T-cell (primary cell): ENCODE measurements around the gene WNT7A. TPM values are rescaled to one million over a fixed set of nuclear protein-coding genes. Genes with fewer than 3 reads are reported as not detected.
A peak's percentile ranks its signal among the peaks of the same experiment; 100 is the strongest.

Source experiments
- ATAC-seq, 4 experiments: fragments of 200-7000 bp in 3 of 4; fragments of 150-1000 bp in 1 of 4; cut with Tn5 transposase; replicated peaks in 1 of 4; 1 replicate in 3 of 4; 2 replicates in 1 of 4; pipeline ENCODE4 v1.10.0; 2021; ENCODE audit warnings: moderate library complexity in 3 of 4, mild to moderate bottlenecking in 2 of 4, moderate number of reproducible peaks in 1 of 4
- CTCF ChIA-PET, 2 donors: fragments of 300-600 bp; sonication (Branson Sonifier 250); formaldehyde crosslinking; loops; one replicate each; lab custom pipeline; 2022; ENCODE audit warnings: antibody characterized with exemption in 2 of 2; lab: Charles Lee
- POLR2A ChIA-PET, 2 donors: fragments of 300-600 bp; sonication (Branson Sonifier 250); formaldehyde crosslinking; loops; one replicate each; lab custom pipeline; 2022; ENCODE audit warnings: antibody characterized with exemption in 2 of 2; lab: Charles Lee
- DNase-seq, 35 experiments: peaks; one replicate each; pipeline versions ENCODE4 v3.0.0 to v3.0.0-alpha.2; 2013 to 2023
- H3K27ac ChIP-seq: one replicate; pipeline ENCODE4 v1.5.1; 2013; ENCODE audit warnings: low read length
- H3K27me3 ChIP-seq, 2 experiments: replicated peaks in 1 of 2; 1 replicate in 1 of 2; 2 replicates in 1 of 2; pipeline versions ENCODE4 v1.6.1 to v1.7.0; 2013; ENCODE audit warnings: low read length in 1 of 2, mixed read lengths in 1 of 2; ENCODE audit not compliant: control insufficient read depth in 2 of 2, insufficient read depth in 2 of 2; ENCODE audit errors: extremely low read depth in 1 of 2
- H3K36me3 ChIP-seq, 2 donors: 1 replicate in 1 of 2; 2 replicates in 1 of 2; pipeline versions ENCODE4 v1.6.1 to v1.7.0; 2013; ENCODE audit warnings: low read length in 1 of 2; ENCODE audit not compliant: control insufficient read depth in 2 of 2, insufficient read depth in 1 of 2; ENCODE audit errors: extremely low read depth in 1 of 2
- H3K4me1 ChIP-seq, 2 experiments: 1 replicate in 1 of 2; 2 replicates in 1 of 2; pipeline versions ENCODE4 v1.6.1 to v1.7.0; 2013; ENCODE audit warnings: low read length in 2 of 2, mixed read lengths in 1 of 2; ENCODE audit not compliant: insufficient read depth in 2 of 2, control insufficient read depth in 1 of 2; ENCODE audit errors: extremely low read depth in 1 of 2
- H3K4me3 ChIP-seq, 2 donors: 1 replicate in 1 of 2; 2 replicates in 1 of 2; pipeline versions ENCODE4 v1.5.1 to v1.7.0; 2013; ENCODE audit warnings: mild to moderate bottlenecking in 2 of 2, low read length in 1 of 2, moderate library complexity in 1 of 2; ENCODE audit not compliant: control insufficient read depth in 1 of 2; ENCODE audit errors: extremely low read depth in 1 of 2
- H3K9me3 ChIP-seq: 2 replicates; pipeline ENCODE4 v1.7.0; 2013
- H3K27ac Mint-ChIP-seq, 2 donors: one replicate each; pipeline ENCODE4 v1.8.0; 2020 to 2021; ENCODE audit warnings: mild to moderate bottlenecking in 2 of 2, mixed read lengths in 2 of 2
- H3K27me3 Mint-ChIP-seq, 2 donors: one replicate each; pipeline ENCODE4 v1.8.0; 2021 to 2022; ENCODE audit warnings: mixed read lengths in 2 of 2
- H3K36me3 Mint-ChIP-seq: one replicate; pipeline ENCODE4 v1.8.0; 2021; ENCODE audit warnings: mixed read lengths
- H3K4me1 Mint-ChIP-seq, 3 donors: one replicate each; pipeline ENCODE4 v1.8.0; 2020 to 2022; ENCODE audit warnings: mixed read lengths in 3 of 3, mild to moderate bottlenecking in 1 of 3
- H3K4me3 Mint-ChIP-seq, 3 donors: one replicate each; pipeline ENCODE4 v1.8.0; 2020 to 2022; ENCODE audit warnings: mild to moderate bottlenecking in 3 of 3, mixed read lengths in 3 of 3, moderate library complexity in 3 of 3
- H3K9me3 Mint-ChIP-seq, 3 donors: one replicate each; pipeline ENCODE4 v1.8.0; 2020 to 2022; ENCODE audit warnings: mixed read lengths in 3 of 3
- WGBS: methylation state at CpG from one replicate; pipeline ENCODE4 v1.1.5; 2013; ENCODE audit warnings: missing lambda C conversion rate; ENCODE audit not compliant: insufficient coverage; 5-methylcytosine and 5-hydroxymethylcytosine counted together
- total RNA-seq, 35 experiments: library from RNA in 6 of 35; stranded (reverse) in 6 of 35; fragments of 120-200 nt in 1 of 35; gene quantifications; one replicate each; pipeline versions ENCODE4 v1.2.1 to v1.2.4 and lab custom pipeline; 2013 to 2026

The WNT7A gene
- total RNA-seq, 5 donors from 2014 or later (not counting 1 experiment from before 2014, with no cell fraction given): 8.2 to 15.4 (median 11.7) TPM

DNA sequence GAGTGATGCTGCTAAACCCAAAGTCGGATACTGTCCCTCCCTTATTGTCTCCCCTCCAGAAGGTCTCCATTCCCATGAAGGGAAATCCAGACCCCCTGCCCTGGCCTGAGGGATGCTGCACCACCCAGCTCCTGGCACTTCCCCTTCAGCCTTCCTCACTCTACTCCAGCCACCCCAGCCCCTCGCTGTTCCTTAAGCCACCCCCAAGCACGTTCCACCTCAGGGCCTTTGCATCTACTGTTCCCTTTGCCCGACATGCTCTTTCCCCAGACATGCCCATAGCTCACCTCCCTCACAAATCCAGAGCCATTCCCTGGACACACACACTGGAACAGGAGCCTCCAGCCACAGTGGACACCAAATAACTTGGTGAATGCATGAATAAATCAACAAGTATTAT is 8.1 kb downstream of the WNT7A start:
- WGBS: 74% methylated on average over 4 of the region's 4 CpGs
- peaks cover 10 to 28% of the 10 kb centered on the region in 2 experiments for H3K4me1 ChIP-seq
- peaks cover 6 to 7% of the 10 kb centered on the region in 2 experiments for H3K27me3 ChIP-seq
- no peak overlapping the region for H3K4me3 ChIP-seq
- peaks cover 28 to 51% (median 49%) of the 10 kb centered on the region in 3 donors for H3K4me1 Mint-ChIP-seq
- H3K9me3 Mint-ChIP-seq: peaks cover 0 to 8% (median 0%) of the 10 kb centered on the region in 3 donors
- ChIA-PET CTCF (interaction anchor here in 1 of 2 donors (1.5 kb wide), 1 partner anchor 214 kb away, joined by 3 read pairs; no protein-coding TSS in a partner anchor), POLR2A (no interaction called here)
- ATAC-seq: no peak
- H3K27me3 Mint-ChIP-seq: peaks cover 0 to 5% of the 10 kb centered on the region in 2 donors
- H3K27ac Mint-ChIP-seq: peak overlapping the region; percentile 67 to 76
- peaks cover 31% of the 10 kb centered on the region for H3K36me3 Mint-ChIP-seq
- H3K36me3 ChIP-seq: peaks cover 0 to 4% of the 10 kb centered on the region in 2 donors
- H3K27ac ChIP-seq: no peak overlapping the region
- H3K9me3 ChIP-seq: no peaks in the 10 kb centered on the region
- DNase-seq: no peak
- no peak overlapping the region for H3K4me3 Mint-ChIP-seq

DNA sequence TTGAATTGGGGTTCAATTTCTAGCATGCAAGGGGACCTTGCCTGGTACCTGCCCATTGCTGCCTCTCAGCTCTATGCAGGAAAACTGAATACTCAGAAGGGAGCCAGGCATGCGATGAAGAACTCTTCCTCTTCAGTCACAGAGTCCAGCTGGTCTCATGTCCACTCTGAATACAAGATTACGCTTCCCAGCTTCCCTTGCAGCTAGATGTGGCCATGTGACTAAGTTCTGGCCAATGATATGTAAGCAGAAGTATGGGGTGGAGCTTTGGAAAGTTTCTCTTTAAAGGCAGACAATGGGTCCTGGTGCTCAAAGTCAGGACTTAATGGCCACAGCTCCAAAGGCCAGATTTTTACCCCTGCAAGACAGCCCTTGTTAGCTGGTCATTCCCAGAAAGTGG is 9.0 kb downstream of the WNT7A start:
- Mint-ChIP-seq H3K4me1 (peaks cover 37 to 56% (median 53%) of the 10 kb centered on the region in 3 donors), H3K4me3 (no peak overlapping the region), H3K27me3 (peaks cover 0 to 1% of the 10 kb centered on the region in 2 donors), H3K27ac (peak overlapping the region in 1 of 2 donors; percentile 91), H3K9me3 (peaks cover 0 to 8% (median 0%) of the 10 kb centered on the region in 3 donors), H3K36me3 (peaks cover 31% of the 10 kb centered on the region)
- no peak overlapping the region for H3K4me3 ChIP-seq
- peaks cover 16 to 37% of the 10 kb centered on the region in 2 experiments for H3K4me1 ChIP-seq
- DNase-seq (no peak), ATAC-seq (no peak)
- WGBS: 93% methylated on average over 2 of the region's 2 CpGs
- no peaks in the 10 kb centered on the region for H3K27me3 ChIP-seq
- POLR2A ChIA-PET: no interaction called here
- CTCF ChIA-PET: interaction anchor here in 1 of 2 donors (1.5 kb wide), 1 partner anchor 213 kb away, joined by 3 read pairs; no protein-coding TSS in a partner anchor
- H3K9me3 ChIP-seq: no peaks in the 10 kb centered on the region
- no peak overlapping the region for H3K27ac ChIP-seq
- H3K36me3 ChIP-seq: peaks cover 0 to 4% of the 10 kb centered on the region in 2 donors

DNA sequence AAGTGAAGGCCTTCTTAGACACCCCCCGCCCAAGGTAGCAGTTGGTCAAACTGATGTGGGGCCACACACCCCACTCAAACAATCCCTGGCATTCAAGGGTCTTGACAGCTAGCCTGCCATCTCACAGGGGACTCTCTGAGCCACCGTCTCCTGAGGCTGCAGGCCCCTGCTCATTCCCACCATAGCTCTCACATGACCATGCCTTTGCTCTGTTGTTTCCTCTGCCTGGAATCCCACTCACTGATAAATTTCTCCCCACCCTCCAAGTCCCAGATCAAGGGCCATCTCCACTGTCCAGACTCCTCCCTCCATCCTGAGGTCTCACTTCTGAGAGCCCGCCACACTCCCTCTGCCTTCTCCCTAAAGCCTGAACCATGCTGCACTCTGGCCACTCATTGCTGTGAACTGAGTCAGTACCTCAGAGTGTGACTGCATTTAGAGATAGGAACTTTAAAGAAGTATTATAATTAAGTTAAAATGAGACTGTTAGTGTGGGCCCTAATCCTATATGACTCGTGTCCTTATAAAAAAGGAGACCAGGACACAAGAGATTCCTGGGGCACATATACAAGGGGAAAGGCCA is 10.0 kb downstream of the WNT7A start:
- ATAC-seq: no peak
- peak overlapping the region in 1 of 3 donors; percentile 70 for H3K4me3 Mint-ChIP-seq

DNA sequence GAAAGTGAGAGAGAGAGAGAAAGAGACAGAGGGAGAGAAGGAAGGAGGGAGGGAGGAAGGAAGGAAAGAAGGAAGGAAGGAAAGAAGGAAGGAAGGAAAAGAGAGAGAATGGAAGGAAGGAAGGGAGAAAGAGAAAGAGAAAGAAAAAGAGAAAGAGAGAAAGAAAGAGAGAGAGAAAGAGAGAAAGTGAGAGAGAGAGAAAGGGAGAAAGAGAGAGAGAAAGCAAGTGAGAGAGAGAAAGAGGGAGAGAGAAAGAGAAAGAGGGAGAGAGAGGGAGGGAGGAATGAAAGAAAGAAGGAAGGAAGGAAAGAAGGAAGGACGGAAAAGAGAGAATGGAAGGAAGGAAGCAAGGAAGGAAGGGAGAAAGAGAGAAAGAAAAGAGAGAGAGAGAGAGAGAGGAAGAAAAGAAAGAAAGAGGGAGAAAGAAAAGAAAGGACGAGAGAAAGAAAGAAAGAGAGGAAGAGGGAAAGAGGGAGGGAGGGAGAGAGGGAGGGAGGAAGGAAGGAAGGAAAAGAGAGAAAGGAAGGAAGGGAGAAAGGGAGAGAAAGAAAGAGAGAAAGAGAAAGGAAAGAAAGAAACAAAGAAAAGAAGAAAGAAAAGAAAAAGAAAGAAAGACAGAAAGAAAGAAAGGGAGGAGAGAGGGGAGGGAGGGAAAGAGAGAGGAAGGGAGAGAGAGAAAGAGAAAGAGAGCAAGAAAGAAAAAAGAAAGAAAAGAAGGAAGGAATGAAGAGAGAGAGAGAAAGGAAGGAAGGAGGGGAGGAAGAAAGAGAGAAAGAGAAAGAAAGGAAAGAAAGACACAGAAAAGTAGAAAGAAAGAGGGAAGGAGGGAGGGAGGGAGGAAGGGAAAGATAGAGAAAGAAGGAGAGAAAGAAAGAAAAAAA is 10.8 kb downstream of the WNT7A start:
- Histone ChIP-seq H3K4me1 (peaks cover 23 to 53% of the 10 kb centered on the region in 2 experiments), H3K27me3 (no peaks in the 10 kb centered on the region), H3K27ac (peak overlapping the region; percentile 32), H3K4me3 (no peak overlapping the region), H3K36me3 (peaks cover 0 to 4% of the 10 kb centered on the region in 2 donors), H3K9me3 (no peaks in the 10 kb centered on the region)
- peaks cover 54 to 70% (median 63%) of the 10 kb centered on the region in 3 donors for H3K4me1 Mint-ChIP-seq
- H3K27ac Mint-ChIP-seq: peak overlapping the region; percentile 89 to 91
- peaks cover 0 to 8% (median 0%) of the 10 kb centered on the region in 3 donors for H3K9me3 Mint-ChIP-seq
- WGBS: 62% methylated on average over 2 of the region's 2 CpGs
- ChIA-PET CTCF (no interaction called here), POLR2A (no interaction called here)
- peaks cover 23% of the 10 kb centered on the region for H3K36me3 Mint-ChIP-seq
- ATAC-seq (no peak), DNase-seq (no peak)
- peak overlapping the region in 1 of 3 donors; percentile 70 for H3K4me3 Mint-ChIP-seq
- peaks cover 0 to 1% of the 10 kb centered on the region in 2 donors for H3K27me3 Mint-ChIP-seq

More for the DNA sequence above, 10.0 kb downstream of the WNT7A start:
- Mint-ChIP-seq H3K27ac (peak overlapping the region; percentile 89 to 91), H3K27me3 (peaks cover 0 to 1% of the 10 kb centered on the region in 2 donors), H3K9me3 (peaks cover 0 to 8% (median 0%) of the 10 kb centered on the region in 3 donors), H3K4me1 (peaks cover 47 to 63% (median 58%) of the 10 kb centered on the region in 3 donors), H3K36me3 (peaks cover 28% of the 10 kb centered on the region)
- Histone ChIP-seq H3K27me3 (no peaks in the 10 kb centered on the region), H3K27ac (no peak overlapping the region), H3K4me3 (no peak overlapping the region), H3K9me3 (no peaks in the 10 kb centered on the region), H3K4me1 (peaks cover 21 to 47% of the 10 kb centered on the region in 2 experiments), H3K36me3 (peaks cover 0 to 4% of the 10 kb centered on the region in 2 donors)
- CTCF ChIA-PET: no interaction called here
- POLR2A ChIA-PET: interaction anchor here in 1 of 2 donors (0.5 kb wide), 1 partner anchor 9 kb away, joined by 4 read pairs; no protein-coding TSS in a partner anchor
- 98% methylated on average over 3 of the region's 4 CpGs for WGBS
- DNase-seq: no peak

DNA sequence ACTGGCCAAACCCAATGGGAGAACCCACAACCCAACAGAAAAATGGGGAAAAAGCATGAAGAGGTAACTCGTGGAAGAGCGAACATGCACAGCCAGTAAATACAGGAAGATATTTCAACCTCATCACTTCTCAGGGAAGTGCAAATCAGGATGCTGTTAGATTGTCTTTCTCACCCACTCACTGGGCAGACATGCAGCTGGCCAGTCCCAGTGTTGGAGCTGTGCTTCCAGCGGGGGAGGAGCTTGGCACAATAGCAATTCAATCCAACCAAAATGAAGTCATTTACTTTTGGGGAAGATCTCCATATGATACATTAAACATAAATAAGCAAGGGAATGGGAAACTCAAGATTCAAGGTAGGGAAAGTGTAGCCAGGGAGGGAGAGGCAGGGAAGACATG is 12.1 kb downstream of the WNT7A start:
- no CpG with 5 or more reads among the region's 3 CpGs for WGBS

More for the DNA sequence above, 12.1 kb downstream of the WNT7A start:
- CTCF ChIA-PET: no interaction called here
- peaks cover 0 to 2% of the 10 kb centered on the region in 2 donors for H3K36me3 ChIP-seq
- H3K9me3 ChIP-seq: no peaks in the 10 kb centered on the region
- H3K4me3 ChIP-seq: no peak overlapping the region
- peaks cover 0 to under 1% of the 10 kb centered on the region in 2 experiments for H3K27me3 ChIP-seq
- Mint-ChIP-seq H3K27me3 (peaks cover 0 to 1% of the 10 kb centered on the region in 2 donors), H3K4me1 (peaks cover 54 to 73% (median 72%) of the 10 kb centered on the region in 3 donors), H3K27ac (peak overlapping the region; percentile 95 to 98), H3K9me3 (peaks cover 0 to 8% (median 0%) of the 10 kb centered on the region in 3 donors), H3K36me3 (peaks cover 20% of the 10 kb centered on the region), H3K4me3 (peak overlapping the region in 1 of 3 donors; percentile 70)
- H3K27ac ChIP-seq: peak overlapping the region; percentile 97
- ATAC-seq (no peak), DNase-seq (no peak)
- peaks cover 23 to 64% of the 10 kb centered on the region in 2 experiments for H3K4me1 ChIP-seq
- POLR2A ChIA-PET: no interaction called here
